ENCODE measurements around the gene CALML4.
"Not testable (repeated sequence)": the region's sequence is repeated elsewhere in the genome, so short reads cannot be mapped to it uniquely, and the experiment has no call there.

Gene CALML4

GRCh38 chr15:68204776-68205557, at the start of gene CALML4:
Gene CALML4, minus strand, starts transcription at chr15:68205332. Its CDS starts 85 bp downstream, at chr15:68205247.
- DNase-seq (ENCODE audit: low read depth): peak; percentile 22

- peak; percentile 81 for DNase-seq (ENCODE audit: low read depth)
These were observed 47.9 kb upstream of the CALML4 start for GRCh38 chr15:68252925-68253534.

- no peak for DNase-seq (ENCODE audit: low read depth)
These were observed 44.1 kb upstream of the CALML4 start for GRCh38 chr15:68249058-68249713.

- no peak for DNase-seq (ENCODE audit: low read depth)
These were observed 39.1 kb upstream of the CALML4 start for GRCh38 chr15:68244235-68244634.

- peak; percentile 27 for DNase-seq (ENCODE audit: low read depth)
These were observed 36.2 kb upstream of the CALML4 start for GRCh38 chr15:68241088-68241935.

GRCh38 chr15:68239025-68239424, 33.9 kb upstream of the CALML4 start:
- no peak for DNase-seq (ENCODE audit: low read depth)

- DNase-seq (ENCODE audit: low read depth): no peak
These were observed 29.9 kb upstream of the CALML4 start for GRCh38 chr15:68235022-68235421.

GRCh38 chr15:68234520-68234919, 29.4 kb upstream of the CALML4 start:
- DNase-seq (ENCODE audit: low read depth): not testable (repeated sequence)

GRCh38 chr15:68234060-68234459, 28.9 kb upstream of the CALML4 start:
- no peak for DNase-seq (ENCODE audit: low read depth)

- no peak for DNase-seq (ENCODE audit: low read depth)
These were observed 27.8 kb upstream of the CALML4 start for GRCh38 chr15:68232937-68233336.

- no peak for DNase-seq (ENCODE audit: low read depth)
These were observed 27.3 kb upstream of the CALML4 start for GRCh38 chr15:68232449-68232848.

- DNase-seq (ENCODE audit: low read depth): no peak
These were observed 26.1 kb upstream of the CALML4 start for GRCh38 chr15:68231102-68231818.

GRCh38 chr15:68230157-68231100, 25.3 kb upstream of the CALML4 start:
- DNase-seq (ENCODE audit: low read depth): peak; percentile 30

GRCh38 chr15:68229386-68230156, 24.4 kb upstream of the CALML4 start, which contains the start of gene CLN6:
Gene CLN6, minus strand, starts transcription at chr15:68229728. Its CDS starts 144 bp downstream, at chr15:68229584.
- peak; percentile 84 for DNase-seq (ENCODE audit: low read depth)

- no peak for DNase-seq (ENCODE audit: low read depth)
These were observed 23.8 kb upstream of the CALML4 start for GRCh38 chr15:68228971-68229385.

GRCh38 chr15:68228143-68228970, 23.2 kb upstream of the CALML4 start:
- DNase-seq (ENCODE audit: low read depth): peak; percentile 39

GRCh38 chr15:68227643-68228142, 22.6 kb upstream of the CALML4 start:
- DNase-seq (ENCODE audit: low read depth): no peak

GRCh38 chr15:68225442-68225841, 20.3 kb upstream of the CALML4 start:
- not testable (repeated sequence) for DNase-seq (ENCODE audit: low read depth)

All from EH (cell line).